GM23338 (cell line): Measurements from ENCODE around the gene RAD21L1. TPM values are rescaled to one million over a fixed set of nuclear protein-coding genes. Genes with fewer than 3 reads are reported as not detected.

ENCODE experiments used
- ATAC-seq: fragments of 200-7000 bp; cut with Tn5 transposase; 3 replicates; pipeline ENCODE4 v1.9.1; 2020
- DNase-seq: peaks from one replicate; pipeline ENCODE4 v3.0.0-alpha.2; 2015; ENCODE audit warnings: low spot score
- H2AFZ ChIP-seq: fragments of 200-600 bp; sonication (generic); 2 replicates; pipeline ENCODE4 v1.8.0; 2016; ENCODE audit warnings: antibody characterized with exemption, mild to moderate bottlenecking, moderate library complexity
- H3F3A ChIP-seq: fragments of 200-600 bp; sonication (generic); replicated peaks from 2 replicates; pipeline ENCODE4 v1.8.0; 2017; ENCODE audit warnings: antibody characterized with exemption, mixed run types, low read depth
- H3K27ac ChIP-seq: fragments of 200-600 bp; sonication (generic); 2 replicates; pipeline ENCODE4 v1.6.1; 2016; ENCODE audit warnings: low read depth
- H3K27me3 ChIP-seq: fragments of 200-600 bp; sonication (generic); 2 replicates; pipeline ENCODE4 v1.8.0; 2016; ENCODE audit warnings: mild to moderate bottlenecking, mixed run types, moderate library complexity; ENCODE audit not compliant: insufficient read depth
- H3K36me3 ChIP-seq: fragments of 200-600 bp; sonication (generic); 2 replicates; pipeline ENCODE4 v1.8.0; 2016; ENCODE audit warnings: mild to moderate bottlenecking; ENCODE audit not compliant: insufficient read depth
- H3K4me1 ChIP-seq: fragments of 200-600 bp; sonication (generic); 2 replicates; pipeline ENCODE4 v1.8.0; 2016; ENCODE audit warnings: mild to moderate bottlenecking, moderate library complexity; ENCODE audit not compliant: insufficient read depth
- H3K4me2 ChIP-seq: fragments of 200-600 bp; sonication (generic); 2 replicates; pipeline ENCODE4 v1.7.1; 2017; ENCODE audit warnings: mixed run types
- H3K4me3 ChIP-seq: fragments of 200-600 bp; sonication (generic); 2 replicates; pipeline ENCODE4 v1.6.1; 2016; ENCODE audit warnings: mixed run types
- H3K79me2 ChIP-seq: fragments of 200-600 bp; sonication (generic); replicated peaks from 2 replicates; pipeline ENCODE4 v1.8.0; 2017; ENCODE audit warnings: mild to moderate bottlenecking; ENCODE audit not compliant: insufficient read depth
- H3K9me2 ChIP-seq: fragments of 200-600 bp; sonication (generic); 2 replicates; pipeline ENCODE4 v1.8.0; 2017; ENCODE audit not compliant: insufficient read depth
- H4K20me1 ChIP-seq: fragments of 200-600 bp; sonication (generic); replicated peaks from 2 replicates; pipeline ENCODE4 v1.8.0; 2017; ENCODE audit warnings: mild to moderate bottlenecking; ENCODE audit not compliant: insufficient read depth
- H3K27ac Mint-ChIP-seq: 2 replicates; pipeline ENCODE4 v1.8.0; 2020; ENCODE audit warnings: inconsistent platforms, mild to moderate bottlenecking, moderate library complexity, mixed read lengths
- H3K27me3 Mint-ChIP-seq: 3 replicates; pipeline ENCODE4 v1.8.0; 2022; ENCODE audit warnings: low read depth, mild to moderate bottlenecking, moderate library complexity, mixed read lengths, inconsistent platforms; ENCODE audit not compliant: insufficient read depth, poor library complexity
- H3K36me3 Mint-ChIP-seq: 3 replicates; pipeline ENCODE4 v1.8.0; 2021; ENCODE audit warnings: low read depth, mild to moderate bottlenecking, inconsistent platforms, moderate library complexity, mixed read lengths
- H3K4me1 Mint-ChIP-seq: 3 replicates; pipeline ENCODE4 v1.8.0; 2020; ENCODE audit warnings: mild to moderate bottlenecking, inconsistent platforms, mixed read lengths
- H3K4me3 Mint-ChIP-seq: 3 replicates; pipeline ENCODE4 v1.8.0; 2021; ENCODE audit warnings: moderate library complexity, mild to moderate bottlenecking, inconsistent platforms, mixed read lengths
- H3K9me3 Mint-ChIP-seq: 3 replicates; pipeline ENCODE4 v1.8.0; 2020; ENCODE audit warnings: moderate library complexity, mild to moderate bottlenecking, inconsistent platforms, mixed read lengths
- CREB1 ChIP-seq: fragments of 250-450 bp; sonication (Bioruptor Pico); IDR thresholded peaks from 2 replicates; pipeline ENCODE4 v1.5.0; 2020; ENCODE audit warnings: low read depth, mild to moderate bottlenecking, moderate library complexity
- CTCF ChIP-seq, 2 experiments: fragments of 200-600 bp in 1 of 2; sonication (generic) in 1 of 2; conservative IDR thresholded peaks; 2 replicates each; pipeline versions ENCODE4 v1.5.1 to v1.6.1; 2016 to 2017; ENCODE audit warnings: antibody characterized with exemption in 2 of 2, low read depth in 2 of 2, mild to moderate bottlenecking in 2 of 2, moderate library complexity in 1 of 2
- ETS1 ChIP-seq: IDR thresholded peaks from 2 replicates; pipeline ENCODE4 v1.6.1; 2016; ENCODE audit warnings: antibody characterized with exemption
- EZH2 ChIP-seq: fragments of 200-600 bp; sonication (generic); IDR thresholded peaks from one replicate; pipeline ENCODE4 v1.8.0; 2017; ENCODE audit warnings: antibody characterized with exemption, mild to moderate bottlenecking, low read depth; ENCODE audit not compliant: unreplicated experiment
- EZH2phosphoT487 ChIP-seq: fragments of 200-600 bp; sonication (generic); IDR thresholded peaks from one replicate; pipeline ENCODE4 v1.8.1; 2018; ENCODE audit warnings: antibody characterized with exemption; ENCODE audit not compliant: unreplicated experiment
- NANOG ChIP-seq: IDR thresholded peaks from 2 replicates; pipeline ENCODE4 v1.6.1; 2016; ENCODE audit warnings: antibody characterized with exemption, borderline replicate concordance
- REST ChIP-seq: IDR thresholded peaks from one replicate; pipeline ENCODE4 v1.6.1; 2018; ENCODE audit warnings: antibody characterized with exemption; ENCODE audit not compliant: unreplicated experiment
- ZNF114 ChIP-seq: fragments of 250-450 bp; sonication (Bioruptor Pico); IDR thresholded peaks from 2 replicates; pipeline ENCODE4 v1.5.0; 2020; ENCODE audit warnings: mild to moderate bottlenecking, moderate library complexity
- ZNF462 ChIP-seq: fragments of 250-450 bp; sonication (Bioruptor Pico); IDR thresholded peaks from 2 replicates; pipeline ENCODE4 v1.5.0; 2020; ENCODE audit warnings: mild to moderate bottlenecking, moderate library complexity
- polyA plus RNA-seq: library from polyadenylated mRNA; unstranded; fragments of >200 nt; fragmentation: Nextera tagmentation; extraction: Ambion mirVana; gene quantifications from 2 replicates; pipeline ENCODE4 v1.2.1, GENCODE V29; 2016
- total RNA-seq: library from RNA; depleted of rRNA; stranded (reverse); fragments of >200 nt; shearing (Covaris generic); gene quantifications from 2 replicates; pipeline ENCODE4 v1.2.3, GENCODE V29; 2014

RAD21L1 gene
- total and polyA plus RNA-seq, 2 experiments from 2014 or later = 0.10 to 0.95 TPM

- TF ChIP-seq CTCF (conservative IDR thresholded peaks at IDR 0.05; ENCODE audit: low read depth in 2 of 2) (no peak), CREB1 (CRISPR knock-in tag) (no peak), ZNF462 (CRISPR knock-in tag) (no peak)
These were observed 38.9 kb downstream of the RAD21L1 start (continued) for GRCh38 chr20:1264727-1265126.

- Mint-ChIP-seq H3K27me3 (peaks cover 2% of the 10 kb centered on the region), H3K9me3 (no peaks in the 10 kb centered on the region), H3K27ac (no peak overlapping the region), H3K4me1 (peaks cover 26% of the 10 kb centered on the region), H3K36me3 (no peaks in the 10 kb centered on the region), H3K4me3 (peak overlapping the region; percentile 83)
- H3K4me1 ChIP-seq = peaks cover 15% of the 10 kb centered on the region
- 0 out of 2 replicates have a peak, but pooled peaks cover 2% of the 10 kb centered on the region for H4K20me1 ChIP-seq
- no peaks in the 10 kb centered on the region for H3K36me3 ChIP-seq
- TF ChIP-seq REST = no peak
- no peak for TF ChIP-seq NANOG
- TF ChIP-seq EZH2phosphoT487 = no peak
- TF ChIP-seq EZH2 = no peak
- TF ChIP-seq ZNF114 (CRISPR knock-in tag) = no peak
- no peak for TF ChIP-seq ETS1
- no peak for TF ChIP-seq CREB1 (CRISPR knock-in tag)
- no peak overlapping the region for H3K27ac ChIP-seq
- 0 out of 2 replicates have a peak, but pooled peaks cover 7% of the 10 kb centered on the region for H3F3A ChIP-seq
- H3K27me3 ChIP-seq = peaks cover 11% of the 10 kb centered on the region; the same call in 1 of the 2 replicates
- ATAC-seq (no peak), DNase-seq (no peak)
- no peaks in the 10 kb centered on the region for H3K9me2 ChIP-seq
- peak overlapping the region; percentile 100 for H2AFZ ChIP-seq
- H3K79me2 ChIP-seq = no peaks in the 10 kb centered on the region
- H3K4me3 ChIP-seq = peak overlapping the region; percentile 79
- peak overlapping the region; percentile 89 for H3K4me2 ChIP-seq
These were observed 39.5 kb downstream of the RAD21L1 start for GRCh38 chr20:1265226-1265915.
